HG03139 (cell line): Measurements from ENCODE around the gene FAAH.

Source experiments
- ATAC-seq: cut with Tn5 transposase; IDR thresholded peaks from one replicate; pipeline ENCODE4 v1.9.1; 2021; ENCODE audit not compliant: unreplicated experiment

FAAH gene

GRCh38 chr1:46449223-46450159, 55.4 kb downstream of the FAAH start:
- ATAC-seq, result no peak

- no peak for ATAC-seq
These were observed 56.0 kb downstream of the FAAH start for GRCh38 chr1:46450160-46450517.

GRCh38 chr1:46451948-46452930, 58.1 kb downstream of the FAAH start:
- ATAC-seq, result no peak

- no peak for ATAC-seq
These were observed 58.8 kb downstream of the FAAH start for GRCh38 chr1:46452931-46453325.

GRCh38 chr1:46453449-46453848, 59.3 kb downstream of the FAAH start:
- ATAC-seq, result no peak

- no peak for ATAC-seq
These were observed 61.8 kb downstream of the FAAH start for GRCh38 chr1:46455951-46456350.

GRCh38 chr1:46456411-46456963, 62.4 kb downstream of the FAAH start:
- ATAC-seq, result no peak

GRCh38 chr1:46457178-46457577, 63.1 kb downstream of the FAAH start:
- ATAC-seq, result no peak

- no peak for ATAC-seq
These were observed 64.1 kb downstream of the FAAH start for GRCh38 chr1:46458190-46458589.

GRCh38 chr1:46458846-46459245, 64.7 kb downstream of the FAAH start:
- ATAC-seq, result no peak

GRCh38 chr1:46459315-46459714, 65.2 kb downstream of the FAAH start:
- no peak for ATAC-seq

- ATAC-seq, result no peak
These were observed 67.1 kb downstream of the FAAH start for GRCh38 chr1:46461017-46461808.

- no peak for ATAC-seq
These were observed 67.8 kb downstream of the FAAH start for GRCh38 chr1:46461809-46462448.
